GM18909 (cell line): ENCODE measurements around the gene ABLIM2.

ENCODE experiments used
- ATAC-seq: cut with Tn5 transposase; IDR thresholded peaks from one replicate; pipeline ENCODE4 v1.9.1; 2021; ENCODE audit warnings: mild to moderate bottlenecking; ENCODE audit not compliant: unreplicated experiment, poor library complexity

Gene ABLIM2

DNA sequence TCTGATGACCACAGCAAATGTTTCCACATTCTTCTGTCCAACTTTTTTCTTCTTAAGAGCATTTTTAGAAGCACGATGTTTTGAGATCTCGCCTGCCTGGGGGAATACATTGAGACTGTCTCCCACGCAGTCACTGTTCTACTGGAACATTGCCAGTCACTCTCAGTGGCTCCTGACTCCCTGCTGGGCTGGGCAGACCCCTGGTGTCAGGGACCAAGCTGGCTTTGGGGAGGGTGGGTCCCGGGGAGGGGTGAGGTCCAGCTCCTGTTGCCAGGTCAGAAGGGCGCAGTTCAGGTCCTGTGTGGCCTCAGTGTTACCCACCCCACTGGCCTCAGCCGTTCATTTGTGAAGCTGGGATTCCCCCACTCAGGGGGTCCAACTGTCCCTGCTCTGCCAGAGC lies 18.9 kb upstream of the ABLIM2 start:
- no peak for ATAC-seq

DNA sequence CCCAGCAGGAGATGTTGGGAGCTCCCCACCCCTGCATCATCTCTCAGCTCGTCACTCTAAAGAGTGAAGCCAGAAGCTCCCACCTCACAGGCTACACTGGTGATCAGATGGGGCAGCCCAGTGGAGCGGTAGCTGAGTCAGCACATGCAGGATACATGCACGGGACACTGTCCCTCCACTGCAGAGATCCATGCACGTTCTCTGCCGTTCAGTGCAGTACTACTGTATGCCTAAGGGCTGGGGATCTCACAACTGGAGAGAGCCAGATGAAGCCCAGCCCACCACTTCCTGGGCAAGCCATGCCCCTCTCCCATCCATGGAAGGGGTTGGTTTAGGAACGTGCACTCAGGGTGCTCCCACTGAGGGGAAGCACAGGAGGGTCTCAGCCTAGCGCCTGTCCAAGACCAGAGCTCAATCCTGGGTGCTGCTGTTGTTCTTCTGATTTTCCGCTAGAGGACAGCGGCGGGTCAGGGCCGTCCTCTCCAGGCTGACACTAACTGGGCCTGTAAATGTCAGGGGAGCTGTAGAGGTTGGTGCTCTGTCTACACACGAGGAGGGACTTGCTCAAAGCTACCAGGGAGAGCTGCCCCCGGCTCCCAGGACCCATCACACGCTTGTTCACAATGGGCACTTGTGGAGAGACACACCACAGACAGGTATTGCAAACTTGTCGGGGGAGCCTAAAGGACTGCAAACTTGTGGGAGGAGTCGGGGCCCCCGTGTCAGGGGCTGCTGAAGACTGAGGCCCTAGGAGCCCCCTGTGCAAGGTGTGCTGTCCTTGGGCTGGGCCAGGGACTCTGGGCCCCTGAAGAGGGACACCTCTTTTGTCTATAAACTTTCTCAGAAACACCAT lies 18.2 kb upstream of the ABLIM2 start:
- peak; percentile 73 for ATAC-seq

DNA sequence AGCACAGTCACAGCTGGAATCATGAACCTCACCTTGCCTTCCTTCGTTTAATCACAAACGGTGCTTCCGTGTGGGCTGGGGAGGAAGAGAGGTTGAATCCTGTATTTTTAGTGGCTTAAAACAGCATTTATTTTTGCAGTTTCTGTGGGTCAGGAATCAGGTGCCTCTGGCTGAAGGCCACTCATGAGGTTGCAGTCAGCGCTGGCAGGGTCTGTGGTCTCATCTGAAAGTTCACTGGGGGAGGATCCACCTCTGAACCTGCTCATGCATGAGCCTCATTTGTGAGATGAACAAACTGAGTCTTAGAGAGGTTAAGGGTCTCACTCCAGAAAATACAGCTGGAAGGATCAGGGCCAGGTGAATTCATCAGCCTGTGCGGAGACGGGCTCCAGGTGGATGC lies 17.1 kb upstream of the ABLIM2 start:
- no peak for ATAC-seq

DNA sequence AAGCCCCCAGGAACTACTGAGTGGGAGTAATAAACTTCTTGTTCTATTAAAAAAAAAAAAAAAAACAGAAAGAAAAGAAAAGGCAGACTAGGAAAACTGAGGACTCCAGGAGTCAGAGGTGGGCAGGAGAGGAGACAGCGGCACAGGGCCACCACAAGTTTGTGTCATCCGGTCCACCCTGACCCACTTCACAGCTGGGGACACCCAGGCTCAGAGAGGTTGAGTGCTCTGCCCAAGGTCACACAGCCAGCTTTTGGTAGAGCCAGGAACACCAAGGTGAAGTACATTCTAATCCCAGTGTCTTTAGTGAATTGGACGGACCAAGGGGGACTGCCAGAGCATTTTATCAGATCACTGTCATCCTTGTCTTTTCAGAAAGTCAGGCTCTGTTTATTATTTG lies 16.4 kb upstream of the ABLIM2 start:
- no peak for ATAC-seq

DNA sequence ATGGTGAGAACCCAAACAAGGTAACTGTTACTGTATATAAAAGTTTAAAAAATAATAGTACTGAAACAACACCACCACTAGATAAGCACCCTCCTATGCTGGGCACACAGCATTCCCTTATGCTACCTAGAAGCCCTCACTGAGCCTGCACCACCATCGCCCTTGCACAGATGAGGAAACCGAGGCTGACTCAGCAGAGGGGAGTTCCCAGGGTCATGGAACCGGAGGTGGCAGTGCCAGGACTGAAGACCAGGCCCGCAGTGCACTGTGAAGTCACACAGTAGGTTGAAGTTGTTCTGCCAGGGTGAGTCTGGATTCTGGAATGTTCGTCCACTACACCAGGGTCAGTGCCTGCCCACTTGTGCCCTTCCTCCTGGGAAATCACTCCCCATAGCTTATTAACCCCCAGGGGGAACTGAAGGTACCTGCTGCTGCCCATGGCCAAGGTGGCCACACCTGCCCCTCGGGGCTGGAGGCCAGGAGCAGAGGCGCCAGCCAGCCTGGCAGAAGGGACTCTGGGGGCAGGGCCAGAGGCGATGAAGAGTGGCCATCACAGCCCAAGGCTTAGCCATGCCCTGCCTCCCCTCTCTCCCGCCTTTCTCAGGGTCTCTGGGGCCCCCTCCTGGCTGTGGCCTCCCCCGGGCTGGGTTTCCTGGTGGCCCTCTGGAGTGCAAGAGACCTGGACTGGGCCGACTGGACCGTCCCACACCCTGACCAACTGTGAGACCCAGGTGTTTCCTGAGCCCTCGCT lies 15.1 kb upstream of the ABLIM2 start:
- ATAC-seq: no peak

DNA sequence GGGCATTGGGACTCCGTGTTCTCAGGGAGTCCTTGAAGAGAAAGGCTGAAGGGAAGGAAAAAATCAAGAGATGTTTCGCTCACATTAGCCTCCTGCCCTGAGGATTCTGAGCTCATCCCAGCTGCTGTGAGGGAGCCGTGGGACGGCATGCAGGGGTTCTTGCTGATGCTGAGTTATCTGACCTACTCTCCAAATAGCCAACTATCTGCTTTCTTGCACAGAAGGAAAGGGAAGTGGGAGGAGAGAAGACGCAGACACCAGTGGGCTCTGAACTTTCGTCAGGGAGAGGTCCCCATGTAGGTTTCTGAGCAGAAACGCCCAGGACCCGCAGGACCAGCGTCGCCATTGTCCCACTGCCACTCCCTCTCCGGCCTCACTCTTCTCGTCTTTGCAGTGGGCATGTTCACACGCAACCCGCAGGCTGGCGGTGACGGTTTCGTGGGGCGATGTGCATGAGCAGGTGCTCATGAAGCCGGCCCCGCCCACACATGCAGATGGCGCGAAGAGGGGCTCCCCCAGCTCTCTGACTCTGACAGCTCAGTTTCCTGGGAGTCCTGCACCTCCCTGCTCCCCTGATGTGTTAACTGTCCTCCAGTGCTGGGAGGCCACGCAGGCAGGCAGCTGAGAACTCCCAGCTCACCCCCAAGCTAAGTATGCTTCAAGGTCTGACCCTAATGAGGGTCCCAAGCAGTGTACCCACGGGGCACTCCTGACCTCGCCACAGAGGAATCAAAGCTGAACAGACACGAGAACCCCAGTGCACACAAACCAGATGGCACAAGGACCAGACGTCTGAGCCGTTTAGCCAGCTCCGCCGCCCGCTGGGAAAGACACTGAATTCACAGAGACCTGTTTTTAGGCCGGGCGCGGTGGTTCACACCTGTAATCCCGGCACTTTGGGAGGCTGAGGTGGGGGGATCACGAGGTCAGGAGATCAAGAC lies 13.6 kb upstream of the ABLIM2 start:
- peak; percentile 69 for ATAC-seq

DNA sequence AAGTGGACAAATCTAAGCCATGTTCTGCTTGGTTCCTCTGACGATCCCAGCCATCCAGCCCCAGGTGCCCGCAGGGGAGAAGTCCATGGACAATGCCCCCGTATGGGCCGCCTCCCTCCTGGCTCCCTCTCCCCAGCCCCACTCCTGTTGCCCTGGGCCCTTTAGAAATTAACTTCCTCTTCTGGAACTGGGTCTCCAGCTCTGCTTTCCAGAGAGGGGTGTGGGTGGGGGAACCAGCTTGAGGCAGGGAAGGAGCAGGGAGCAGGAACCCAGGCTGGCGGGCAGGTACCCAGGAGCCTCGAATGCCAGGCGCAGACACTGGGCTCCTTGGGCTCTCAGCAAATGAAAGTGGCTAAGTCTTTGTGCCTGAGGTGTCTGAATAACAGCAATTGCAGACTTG lies 12.7 kb upstream of the ABLIM2 start:
- no peak for ATAC-seq

DNA sequence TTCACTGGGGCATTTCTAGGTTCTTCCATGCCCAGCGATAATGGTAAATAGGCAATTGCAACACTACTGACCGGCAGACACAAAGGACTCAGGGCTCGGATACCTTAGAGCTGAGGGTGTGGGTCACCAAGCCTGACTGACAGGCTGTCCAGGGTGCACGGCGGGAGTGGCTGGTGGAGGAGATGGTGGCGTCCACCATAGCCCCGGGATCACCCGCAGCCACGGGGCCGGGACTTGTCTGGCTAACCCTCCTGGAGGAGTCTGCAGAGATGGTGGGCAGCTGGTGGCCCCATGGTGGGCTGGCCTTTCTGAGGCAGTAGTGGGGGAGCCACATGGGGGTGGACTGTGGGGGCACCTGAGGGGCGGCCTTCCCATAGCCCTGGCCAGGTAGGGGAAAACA lies 11.7 kb upstream of the ABLIM2 start:
- ATAC-seq: no peak

DNA sequence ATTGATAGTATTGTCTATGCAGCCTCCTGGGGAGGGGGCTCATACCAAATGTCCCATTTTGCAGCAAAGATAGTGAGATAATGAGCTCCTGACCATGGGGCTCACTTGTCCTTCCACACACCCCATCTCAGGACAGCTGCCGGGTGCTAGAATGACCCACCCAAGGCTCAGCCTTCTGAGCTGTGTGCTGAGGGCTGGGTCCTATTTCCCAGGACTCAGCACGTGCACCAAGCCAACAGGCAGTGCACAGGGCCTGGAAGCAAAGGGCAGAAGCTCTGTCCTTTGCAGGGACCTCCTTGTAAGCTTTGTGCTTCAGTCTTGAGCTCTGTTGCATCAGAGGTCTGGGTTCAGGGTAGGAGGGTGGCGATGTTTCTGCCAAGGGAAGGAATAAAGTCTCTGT lies 11.2 kb upstream of the ABLIM2 start:
- ATAC-seq: no peak

DNA sequence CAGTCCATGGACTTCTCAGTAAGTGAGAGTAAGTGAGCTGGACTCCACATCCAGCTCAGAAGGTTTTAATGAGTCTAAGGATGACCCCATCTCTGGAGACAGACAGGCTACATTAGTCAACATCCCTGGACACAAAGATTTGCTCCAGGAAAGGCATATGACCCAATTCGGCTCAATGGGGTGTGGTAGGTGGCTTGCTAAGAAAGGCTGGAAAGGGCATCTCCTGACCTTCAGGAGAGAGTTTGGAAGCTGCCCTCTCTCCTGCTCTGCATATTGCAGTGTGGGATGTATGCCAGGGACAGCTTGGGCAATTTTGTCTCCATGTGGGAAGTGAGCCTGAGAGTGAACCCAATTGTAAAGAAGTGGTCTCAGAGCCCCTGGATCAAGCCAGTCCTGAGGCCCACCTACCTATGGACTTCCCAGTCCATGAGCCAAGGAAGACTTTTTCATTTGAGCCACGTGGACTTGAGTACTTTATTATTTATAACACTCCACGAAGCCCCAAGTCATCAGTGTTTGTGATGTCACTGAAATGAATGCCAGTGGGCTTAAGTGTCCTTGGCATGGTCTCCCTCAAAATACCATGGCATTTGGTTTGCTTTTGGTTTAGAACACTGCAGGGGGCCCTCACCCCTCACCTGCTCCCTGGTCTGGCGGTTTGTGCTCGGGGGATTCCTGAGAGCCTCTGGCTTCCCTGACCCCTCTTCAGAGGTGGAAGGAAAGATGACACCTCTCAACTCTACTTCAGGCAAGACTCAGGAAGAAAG lies 10.4 kb upstream of the ABLIM2 start:
- ATAC-seq: no peak

DNA sequence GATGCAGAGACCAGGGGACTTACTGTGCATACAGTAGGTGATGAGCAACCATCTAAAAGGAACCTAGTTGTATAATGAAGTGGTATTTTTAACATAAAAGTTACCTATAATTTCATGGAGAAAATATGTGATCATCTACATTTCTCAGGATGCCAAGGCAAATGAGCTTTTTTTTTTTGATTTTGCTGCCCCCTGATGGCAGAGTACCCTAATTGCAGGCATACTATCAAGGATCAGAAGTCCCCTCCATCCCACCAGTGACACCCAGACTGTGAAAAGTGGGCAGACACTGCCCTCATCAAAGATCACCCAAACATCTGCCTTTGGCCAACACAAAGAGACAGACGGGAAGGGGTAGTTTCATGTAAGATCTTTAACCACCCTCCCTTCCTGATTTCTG lies 9.6 kb upstream of the ABLIM2 start:
- no peak for ATAC-seq

DNA sequence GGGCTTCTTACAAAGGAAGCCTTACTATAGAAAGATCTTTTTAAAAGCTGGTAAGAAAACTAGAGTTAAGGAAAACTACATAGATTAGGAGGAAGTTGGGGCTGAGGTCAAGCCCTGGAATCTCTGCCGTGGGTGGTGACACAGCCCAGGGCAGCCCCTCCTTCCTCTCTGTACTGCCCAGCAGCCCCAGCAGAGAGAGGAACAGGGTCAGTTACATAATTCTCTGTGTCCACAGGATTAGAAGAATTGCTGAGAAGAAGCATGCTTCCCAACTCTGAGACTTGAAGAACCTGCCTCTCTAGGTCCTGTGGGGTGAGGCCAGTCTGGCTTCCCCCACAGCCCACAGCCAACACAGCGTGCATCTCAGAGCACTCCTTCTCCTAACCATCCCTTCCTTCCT lies 9.2 kb upstream of the ABLIM2 start:
- ATAC-seq: no peak

DNA sequence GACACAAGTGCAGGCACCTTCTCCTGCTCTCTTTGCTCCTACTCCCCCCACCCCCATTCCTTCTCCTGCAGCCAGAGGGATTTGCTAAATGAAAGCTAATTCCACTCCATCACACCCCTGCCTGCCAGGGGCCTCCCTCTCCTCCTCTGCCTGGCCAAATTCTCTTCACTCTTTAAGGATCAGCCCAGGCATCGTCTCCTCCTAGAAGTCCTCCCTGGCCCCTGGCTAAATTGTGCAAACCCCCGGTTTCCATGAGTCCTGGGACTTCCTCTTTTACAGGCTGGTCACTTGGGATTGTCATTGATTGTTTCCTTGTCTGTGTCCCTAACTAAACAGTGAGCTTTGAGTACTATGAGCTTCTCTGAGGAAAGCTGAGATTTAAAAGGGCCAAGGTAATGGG lies 8.7 kb upstream of the ABLIM2 start:
- ATAC-seq: no peak

DNA sequence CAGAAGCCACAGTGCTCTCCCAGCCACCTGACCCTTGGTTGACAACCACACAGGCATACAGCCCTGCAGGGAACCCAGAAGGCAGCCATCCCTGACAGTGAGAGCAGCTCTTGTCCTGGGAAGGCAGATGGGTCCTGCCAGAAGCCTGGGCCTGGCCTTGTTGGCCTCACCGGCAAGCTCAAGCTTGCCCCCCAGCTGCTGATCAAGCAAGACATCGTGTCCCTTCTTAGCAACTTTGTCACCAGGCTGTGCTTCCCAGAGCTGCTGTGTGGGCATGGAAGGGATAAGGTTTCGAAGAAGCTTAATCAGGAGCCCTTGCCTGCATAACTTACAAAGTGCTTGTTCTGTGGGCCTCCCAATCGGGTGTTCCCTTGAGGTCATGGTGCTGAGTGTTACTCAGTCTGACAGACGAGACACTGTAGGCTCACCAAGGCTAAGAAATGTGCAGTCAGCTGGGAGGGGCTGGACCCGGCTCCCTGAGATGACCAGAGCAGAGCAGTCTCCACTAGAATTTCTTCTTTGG lies 6.8 kb upstream of the ABLIM2 start:
- ATAC-seq: no peak

DNA sequence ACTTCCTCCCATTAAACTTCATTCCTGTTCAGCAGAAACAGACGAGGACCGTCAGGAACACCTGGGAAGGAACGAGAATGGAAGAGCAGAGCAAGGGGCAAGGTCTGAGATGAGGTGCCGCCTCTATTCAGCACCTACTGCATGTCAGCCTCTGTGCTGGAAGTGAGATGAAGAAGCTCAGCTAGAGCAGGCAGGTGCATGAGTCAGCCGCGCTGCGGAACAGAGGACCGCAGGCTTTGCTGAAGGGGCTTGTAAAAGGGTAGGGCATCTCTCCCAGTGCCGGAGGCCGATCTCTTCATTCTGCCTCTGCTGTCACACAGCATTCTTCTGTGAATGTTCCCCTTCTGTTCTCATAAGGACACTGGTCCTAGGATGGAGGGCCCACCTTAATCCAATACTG lies 6.1 kb upstream of the ABLIM2 start:
- no peak for ATAC-seq

DNA sequence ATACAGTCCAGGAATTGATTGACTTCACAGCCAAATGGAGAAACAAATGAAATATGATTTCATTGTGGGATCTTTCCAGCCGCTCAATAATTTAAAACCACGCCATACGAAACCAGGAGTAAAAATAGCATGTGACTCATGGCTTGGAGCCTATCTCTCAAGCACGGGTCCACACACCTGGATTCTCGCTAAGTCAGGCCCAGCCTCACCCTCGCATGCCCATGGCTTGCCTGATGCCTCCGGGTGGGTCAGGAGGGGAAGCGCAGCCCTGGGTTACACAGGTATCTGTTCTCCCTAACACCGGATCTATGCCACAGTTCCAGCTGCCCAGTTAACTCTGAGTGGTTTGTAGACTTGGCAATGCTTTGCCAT lies 5.6 kb upstream of the ABLIM2 start:
- ATAC-seq: no peak

DNA sequence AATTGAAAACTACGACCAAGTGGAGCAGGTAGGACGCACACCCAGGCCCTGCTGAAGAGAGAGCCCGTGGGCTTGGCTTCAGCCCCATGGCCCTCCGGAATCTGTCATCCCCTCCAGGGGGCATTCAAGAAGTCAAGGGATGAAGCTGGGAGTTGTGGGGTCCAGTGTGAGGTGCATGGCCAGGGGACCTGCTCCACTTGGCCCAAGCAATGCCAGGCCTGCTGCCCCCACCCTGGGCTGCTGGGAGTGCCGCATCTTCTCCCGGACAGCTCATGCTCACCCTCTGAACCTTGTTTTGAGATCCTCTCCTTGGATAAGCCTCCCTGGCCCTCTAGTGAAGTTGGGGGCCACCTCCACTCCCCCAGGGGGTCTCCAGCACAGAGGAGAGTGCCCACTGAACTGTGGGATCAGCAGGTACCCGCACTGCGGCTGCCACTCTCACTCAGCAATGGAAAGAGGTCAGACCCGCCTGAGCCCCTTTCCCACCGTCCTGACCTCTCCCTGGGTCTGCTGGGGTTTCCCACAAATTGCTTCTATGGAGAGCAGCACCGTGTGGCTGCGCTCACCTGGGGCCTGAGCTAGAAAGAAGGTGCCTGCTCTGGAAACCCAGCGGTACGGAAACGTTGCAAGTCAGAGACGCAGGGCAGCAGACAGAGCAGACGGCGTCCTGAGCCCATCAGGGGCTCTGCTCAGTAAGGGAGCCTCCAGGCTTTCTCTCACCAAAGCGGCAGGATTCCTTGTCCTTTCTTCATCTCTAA lies 5.0 kb upstream of the ABLIM2 start:
- ATAC-seq: no peak

DNA sequence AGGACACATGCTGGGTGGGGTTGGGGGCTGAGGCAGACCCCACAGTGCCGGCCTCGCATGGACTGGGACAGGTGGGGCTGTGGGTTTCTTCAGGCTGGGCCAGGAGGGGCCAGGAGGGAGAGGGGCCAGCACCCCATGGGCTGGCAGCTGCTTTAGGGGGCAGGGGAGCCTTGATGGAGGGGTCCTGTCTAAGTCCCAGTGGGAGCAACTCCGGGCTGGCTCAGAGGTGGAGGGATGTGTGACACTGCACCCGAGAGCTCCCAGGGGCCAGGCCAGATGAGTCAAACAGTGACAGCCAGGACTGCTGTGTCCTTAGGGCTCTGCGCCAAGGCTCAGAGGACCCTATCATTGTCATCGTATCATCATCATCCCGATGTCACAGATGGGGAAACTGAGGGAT lies 4.4 kb upstream of the ABLIM2 start:
- ATAC-seq: no peak

DNA sequence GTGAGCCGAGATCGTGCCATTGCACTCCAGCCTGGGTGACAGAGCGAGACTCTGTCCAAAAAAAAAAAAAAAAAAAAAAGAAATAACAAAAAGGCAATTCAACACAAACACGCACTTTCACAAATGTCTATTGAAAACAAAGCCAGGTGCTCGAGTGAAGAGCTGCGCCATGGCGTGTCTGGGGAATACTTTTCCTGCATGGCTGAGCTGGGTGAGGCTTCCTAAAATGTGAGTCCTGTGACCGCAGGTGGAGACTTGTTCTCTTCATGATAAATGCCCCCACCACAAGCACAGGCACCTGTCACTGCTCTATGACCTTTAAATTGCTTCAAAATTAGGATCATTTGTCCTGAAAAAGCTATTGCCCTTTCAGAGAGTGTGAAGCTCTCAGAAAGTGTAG lies 4.0 kb upstream of the ABLIM2 start:
- no peak for ATAC-seq
